Astrocyte (in vitro differentiated cells and primary cell): ENCODE measurements around the gene ABCC1. TPM values are rescaled to one million over a fixed set of nuclear protein-coding genes. Genes with fewer than 3 reads are reported as not detected.

Experiments used
- DNase-seq: peaks from one replicate; pipeline ENCODE4 v3.0.0-alpha.2; 2010; ENCODE audit warnings: low read depth
- FAIRE-seq: peaks from 2 replicates; lab custom pipeline; 2011; peaks lifted over from hg19 to GRCh38; lab: Jason Lieb, UNC
- H2AFZ ChIP-seq: 2 replicates; pipeline ENCODE4 v1.6.0; 2012; ENCODE audit warnings: low read depth, low read length, inconsistent platforms
- H3K27ac ChIP-seq: 2 replicates; pipeline ENCODE4 v1.5.1; 2011; ENCODE audit warnings: low read depth, low read length, inconsistent platforms
- H3K27me3 ChIP-seq: 2 replicates; pipeline ENCODE4 v1.6.0; 2011; ENCODE audit warnings: low read length, inconsistent platforms; ENCODE audit not compliant: insufficient read depth
- H3K36me3 ChIP-seq: 2 replicates; pipeline ENCODE4 v1.5.1; 2011; ENCODE audit warnings: low read length, inconsistent platforms; ENCODE audit not compliant: insufficient read depth
- H3K4me1 ChIP-seq: 2 replicates; pipeline ENCODE4 v1.5.1; 2011; ENCODE audit warnings: low read length, inconsistent platforms; ENCODE audit not compliant: insufficient read depth
- H3K4me2 ChIP-seq: 2 replicates; pipeline ENCODE4 v1.6.0; 2012; ENCODE audit warnings: low read length, inconsistent platforms
- H3K4me3 ChIP-seq: 2 replicates; pipeline ENCODE4 v1.5.1; 2011; ENCODE audit warnings: low read depth, mild to moderate bottlenecking, low read length, inconsistent platforms; ENCODE audit not compliant: insufficient read depth
- H3K79me2 ChIP-seq: 2 replicates; pipeline ENCODE4 v1.6.0; 2012; ENCODE audit warnings: mild to moderate bottlenecking, low read length, inconsistent platforms; ENCODE audit not compliant: insufficient read depth
- H3K9ac ChIP-seq: 2 replicates; pipeline ENCODE4 v1.6.0; 2012; ENCODE audit warnings: mild to moderate bottlenecking, low read length, inconsistent platforms
- H3K9me3 ChIP-seq: 2 replicates; pipeline ENCODE4 v1.5.1; 2012; ENCODE audit warnings: low read depth, mild to moderate bottlenecking, low read length, inconsistent platforms; ENCODE audit not compliant: insufficient read depth
- H4K20me1 ChIP-seq: 2 replicates; pipeline ENCODE4 v1.6.0; 2012; ENCODE audit warnings: low read length, inconsistent platforms; ENCODE audit not compliant: insufficient read depth
- H3K27ac Mint-ChIP-seq: one replicate; pipeline ENCODE4 v1.8.0; 2021; ENCODE audit warnings: mild to moderate bottlenecking, mixed read lengths; ENCODE audit not compliant: unreplicated experiment
- H3K27me3 Mint-ChIP-seq: one replicate; pipeline ENCODE4 v1.8.0; 2021; ENCODE audit warnings: low read depth, mixed read lengths; ENCODE audit not compliant: unreplicated experiment
- H3K36me3 Mint-ChIP-seq: one replicate; pipeline ENCODE4 v1.8.0; 2021; ENCODE audit warnings: low read depth, mixed read lengths; ENCODE audit not compliant: unreplicated experiment
- H3K4me1 Mint-ChIP-seq: one replicate; pipeline ENCODE4 v1.8.0; 2021; ENCODE audit warnings: low read depth, mixed read lengths; ENCODE audit not compliant: unreplicated experiment
- H3K4me3 Mint-ChIP-seq: one replicate; pipeline ENCODE4 v1.8.0; 2021; ENCODE audit warnings: mild to moderate bottlenecking, moderate library complexity, mixed read lengths; ENCODE audit not compliant: unreplicated experiment
- H3K9me3 Mint-ChIP-seq: one replicate; pipeline ENCODE4 v1.8.0; 2021; ENCODE audit warnings: mild to moderate bottlenecking, mixed read lengths; ENCODE audit not compliant: unreplicated experiment
- EZH2 ChIP-seq: IDR thresholded peaks from 2 replicates; pipeline ENCODE4 v1.6.1; 2012; ENCODE audit warnings: mild to moderate bottlenecking, low read length, inconsistent platforms; ENCODE audit not compliant: insufficient read depth
- total RNA-seq: library from RNA; stranded (reverse); gene quantifications from 2 replicates; pipeline ENCODE4 v1.2.1, GENCODE V29; 2021
- TF ChIP-seq, protein P1 (sequence below): IDR thresholded peaks from 2 replicates; pipeline ENCODE4 v1.5.1; 2011; ENCODE audit warnings: low read depth, mild to moderate bottlenecking, inconsistent platforms, low read length, moderate library complexity; ENCODE audit not compliant: insufficient read depth

Gene ABCC1
- total RNA-seq, 1 donor from 2014 or later, result 42.1 TPM

DNA sequence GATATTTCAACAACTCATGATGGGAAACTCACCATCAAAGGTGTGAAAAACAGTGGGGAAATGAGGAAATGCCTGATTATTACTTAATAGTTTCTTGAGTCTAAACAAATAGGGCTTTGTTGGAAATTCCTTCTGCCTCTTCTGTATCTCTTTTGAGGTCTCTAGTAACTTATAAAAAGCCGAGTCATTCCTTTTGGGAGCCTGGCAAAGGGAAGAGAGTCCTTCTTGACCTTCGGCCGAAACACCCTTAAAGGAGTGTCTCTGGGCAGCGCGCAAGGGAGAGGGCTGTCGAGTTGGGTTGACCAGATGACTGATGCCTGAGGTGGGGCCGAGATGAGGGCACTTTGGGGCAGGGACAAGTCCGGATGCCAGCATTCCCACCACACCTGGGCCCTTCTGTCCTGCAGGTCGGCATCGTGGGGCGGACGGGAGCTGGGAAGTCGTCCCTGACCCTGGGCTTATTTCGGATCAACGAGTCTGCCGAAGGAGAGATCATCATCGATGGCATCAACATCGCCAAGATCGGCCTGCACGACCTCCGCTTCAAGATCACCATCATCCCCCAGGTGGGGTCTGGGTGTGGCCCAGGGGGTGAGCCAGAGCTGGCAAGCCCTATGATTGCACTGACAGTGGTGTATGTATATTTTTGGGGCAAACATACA, 184.7 kb downstream of the ABCC1 start:
- no peak overlapping the region for H3K4me3 Mint-ChIP-seq
- FAIRE-seq, result no peak
- DNase-seq, result no peak
- H3K4me1 Mint-ChIP-seq, result no peaks in the 10 kb centered on the region
- peaks cover 37% of the 10 kb centered on the region for H3K36me3 Mint-ChIP-seq
- no peaks in the 10 kb centered on the region for H3K27me3 Mint-ChIP-seq
- H3K27me3 ChIP-seq, result no peaks in the 10 kb centered on the region
- no peak overlapping the region for H2AFZ ChIP-seq
- peaks cover 5% of the 10 kb centered on the region for H4K20me1 ChIP-seq
- H3K4me1 ChIP-seq, result no peaks in the 10 kb centered on the region
- no peak overlapping the region for H3K4me3 ChIP-seq
- no peaks in the 10 kb centered on the region for H3K9me3 ChIP-seq
- no peak overlapping the region for H3K27ac ChIP-seq
- H3K4me2 ChIP-seq, result no peak overlapping the region
- no peak overlapping the region for H3K27ac Mint-ChIP-seq
- peaks cover 27% of the 10 kb centered on the region for H3K36me3 ChIP-seq
- no peaks in the 10 kb centered on the region for H3K79me2 ChIP-seq
- no peak overlapping the region for H3K9ac ChIP-seq
- no peaks in the 10 kb centered on the region for H3K9me3 Mint-ChIP-seq
- TF ChIP-seq, protein P1, sequence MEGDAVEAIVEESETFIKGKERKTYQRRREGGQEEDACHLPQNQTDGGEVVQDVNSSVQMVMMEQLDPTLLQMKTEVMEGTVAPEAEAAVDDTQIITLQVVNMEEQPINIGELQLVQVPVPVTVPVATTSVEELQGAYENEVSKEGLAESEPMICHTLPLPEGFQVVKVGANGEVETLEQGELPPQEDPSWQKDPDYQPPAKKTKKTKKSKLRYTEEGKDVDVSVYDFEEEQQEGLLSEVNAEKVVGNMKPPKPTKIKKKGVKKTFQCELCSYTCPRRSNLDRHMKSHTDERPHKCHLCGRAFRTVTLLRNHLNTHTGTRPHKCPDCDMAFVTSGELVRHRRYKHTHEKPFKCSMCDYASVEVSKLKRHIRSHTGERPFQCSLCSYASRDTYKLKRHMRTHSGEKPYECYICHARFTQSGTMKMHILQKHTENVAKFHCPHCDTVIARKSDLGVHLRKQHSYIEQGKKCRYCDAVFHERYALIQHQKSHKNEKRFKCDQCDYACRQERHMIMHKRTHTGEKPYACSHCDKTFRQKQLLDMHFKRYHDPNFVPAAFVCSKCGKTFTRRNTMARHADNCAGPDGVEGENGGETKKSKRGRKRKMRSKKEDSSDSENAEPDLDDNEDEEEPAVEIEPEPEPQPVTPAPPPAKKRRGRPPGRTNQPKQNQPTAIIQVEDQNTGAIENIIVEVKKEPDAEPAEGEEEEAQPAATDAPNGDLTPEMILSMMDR, result no peak
- no peak for TF ChIP-seq EZH2

DNA sequence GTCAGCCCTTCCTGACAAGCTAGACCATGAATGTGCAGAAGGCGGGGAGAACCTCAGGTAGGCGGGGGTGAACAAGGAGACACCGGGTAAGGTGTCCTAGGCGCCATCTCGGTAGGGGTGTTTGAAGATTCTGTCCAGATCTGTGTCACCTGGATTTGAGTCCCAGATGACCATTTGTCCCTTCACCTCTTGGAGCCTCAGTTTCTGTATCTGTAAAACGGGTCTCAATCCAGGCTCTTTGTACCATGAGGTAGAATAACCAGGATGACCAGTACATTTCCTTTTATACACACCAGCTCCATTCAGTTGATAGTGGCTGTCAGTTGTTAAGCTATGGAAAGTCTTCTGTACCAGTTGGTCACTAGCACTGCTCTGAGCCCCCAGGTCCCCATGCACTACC, 187.2 kb downstream of the ABCC1 start:
- H3K36me3 ChIP-seq, result peaks cover 32% of the 10 kb centered on the region
- no peak overlapping the region for H3K4me2 ChIP-seq
- Mint-ChIP-seq H3K9me3 (no peaks in the 10 kb centered on the region), H3K27ac (no peak overlapping the region), H3K36me3 (peaks cover 40% of the 10 kb centered on the region), H3K4me1 (no peaks in the 10 kb centered on the region), H3K27me3 (no peaks in the 10 kb centered on the region), H3K4me3 (no peak overlapping the region)
- peaks cover 13% of the 10 kb centered on the region for H4K20me1 ChIP-seq
- H3K79me2 ChIP-seq, result no peaks in the 10 kb centered on the region
- DNase-seq, result no peak
- H3K9me3 ChIP-seq, result no peaks in the 10 kb centered on the region
- no peaks in the 10 kb centered on the region for H3K4me1 ChIP-seq
- no peak overlapping the region for H3K27ac ChIP-seq
- no peaks in the 10 kb centered on the region for H3K27me3 ChIP-seq
- no peak overlapping the region for H3K9ac ChIP-seq
- no peak for FAIRE-seq
- no peak overlapping the region for H2AFZ ChIP-seq
- H3K4me3 ChIP-seq, result no peak overlapping the region
- TF ChIP-seq, protein P1, result no peak
- TF ChIP-seq EZH2, result no peak

DNA sequence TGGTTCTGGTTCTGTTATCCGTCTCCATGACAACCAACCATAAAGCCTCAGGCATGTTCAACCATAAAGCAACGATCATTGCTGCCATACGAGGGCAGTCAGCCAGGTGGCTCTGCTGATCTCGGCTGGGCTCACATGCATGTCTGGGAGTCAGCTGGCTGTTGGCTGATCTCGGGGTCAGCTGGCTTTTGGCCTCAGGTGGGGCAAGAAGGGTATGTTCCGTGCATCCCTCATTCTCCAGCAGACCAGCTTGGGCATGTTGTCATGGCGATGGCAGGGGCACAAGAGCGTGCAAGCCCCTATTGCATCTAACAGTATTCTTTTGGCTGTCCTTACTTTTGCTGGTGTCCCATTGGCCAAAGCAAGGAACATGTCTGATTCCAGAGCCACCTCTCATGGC, 187.7 kb downstream of the ABCC1 start:
- Histone ChIP-seq H3K4me3 (no peak overlapping the region), H3K36me3 (peaks cover 33% of the 10 kb centered on the region), H2AFZ (no peak overlapping the region), H3K9me3 (no peaks in the 10 kb centered on the region), H4K20me1 (peaks cover 13% of the 10 kb centered on the region), H3K9ac (no peak overlapping the region), H3K4me1 (no peaks in the 10 kb centered on the region), H3K27me3 (no peaks in the 10 kb centered on the region), H3K27ac (no peak overlapping the region), H3K79me2 (no peaks in the 10 kb centered on the region), H3K4me2 (no peak overlapping the region)
- Mint-ChIP-seq H3K27ac (no peak overlapping the region), H3K4me3 (no peak overlapping the region), H3K27me3 (no peaks in the 10 kb centered on the region), H3K36me3 (peaks cover 40% of the 10 kb centered on the region), H3K9me3 (no peaks in the 10 kb centered on the region), H3K4me1 (no peaks in the 10 kb centered on the region)
- no peak for FAIRE-seq
- TF ChIP-seq EZH2, result no peak
- TF ChIP-seq, protein P1, result no peak
- no peak for DNase-seq
